GM10847 (cell line): Measurements from ENCODE around the gene CHST15.

Experiments
- POLR2A ChIP-seq: IDR thresholded peaks from 2 replicates; pipeline ENCODE4 v1.6.1; 2011; ENCODE audit not compliant: insufficient read length; ENCODE audit errors: extremely low read depth

The CHST15 gene

GRCh38 chr10:124126983-124127385 lies 33.6 kb upstream of the CHST15 start:
- no peak for TF ChIP-seq POLR2A

- no peak for TF ChIP-seq POLR2A
Observed at GRCh38 chr10:124126145-124126982, 33.0 kb upstream of the CHST15 start.

- TF ChIP-seq POLR2A = no peak
Observed at GRCh38 chr10:124125305-124126116, 32.1 kb upstream of the CHST15 start.

DNA sequence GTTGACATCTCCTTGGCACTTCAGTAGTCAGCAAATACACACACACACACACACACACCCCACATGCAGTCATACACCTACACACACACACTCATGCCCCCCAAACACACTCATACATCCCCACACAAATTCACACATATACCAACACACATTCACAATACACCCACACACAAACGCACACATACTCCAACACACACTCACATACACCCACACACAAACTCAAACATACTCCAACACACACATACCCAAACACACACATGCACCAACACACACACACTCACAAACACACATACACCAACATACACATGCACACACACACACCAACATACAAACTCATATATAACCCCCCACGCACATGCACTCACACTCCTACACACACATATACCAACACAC lies 31.4 kb upstream of the CHST15 start:
- TF ChIP-seq POLR2A = no peak

- TF ChIP-seq POLR2A = no peak
Observed at GRCh38 chr10:124124123-124124768, 30.8 kb upstream of the CHST15 start.

- TF ChIP-seq POLR2A = no peak
Observed at GRCh38 chr10:124123156-124123555, 29.8 kb upstream of the CHST15 start.

DNA sequence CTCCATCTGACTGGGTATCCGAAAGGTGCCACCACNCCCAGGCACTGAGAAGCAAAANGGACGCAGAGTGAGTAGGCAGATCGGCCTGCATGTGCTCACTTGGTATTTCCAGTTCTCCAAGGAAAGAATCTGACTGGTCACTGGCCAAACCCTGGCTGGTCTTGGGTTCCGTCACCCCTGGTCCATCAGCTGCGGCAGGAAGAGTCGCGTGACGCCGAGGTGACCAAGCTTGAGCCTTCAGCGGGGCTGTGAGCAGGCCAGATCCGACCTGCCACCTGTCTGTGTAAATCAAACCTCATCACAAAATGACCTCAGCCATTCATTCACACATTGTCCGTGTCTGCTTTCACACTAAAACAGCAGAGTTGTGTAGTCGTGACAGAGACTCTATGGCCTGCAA lies 28.8 kb upstream of the CHST15 start:
- TF ChIP-seq POLR2A = no peak

GRCh38 chr10:124120410-124121061 lies 27.1 kb upstream of the CHST15 start:
- no peak for TF ChIP-seq POLR2A

DNA sequence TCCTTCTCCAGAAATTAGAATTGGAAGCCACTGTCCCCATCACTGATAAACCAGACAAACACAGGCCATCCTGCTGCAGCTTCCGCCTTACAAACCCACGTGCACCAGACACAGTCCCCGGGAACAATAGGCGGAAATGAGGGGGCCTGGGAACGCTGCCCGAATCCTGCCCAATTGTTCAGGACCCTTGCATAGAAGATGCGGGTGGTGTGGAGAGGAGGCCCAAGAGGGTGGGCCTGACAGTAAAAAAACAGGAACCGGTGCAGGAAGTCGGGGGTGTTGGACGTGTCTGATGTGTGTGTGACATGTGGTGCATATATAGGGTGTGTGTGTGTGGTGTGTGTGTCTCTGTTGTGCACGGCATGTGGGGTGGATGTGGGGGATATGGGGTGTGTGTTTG lies 26.5 kb upstream of the CHST15 start:
- TF ChIP-seq POLR2A = no peak

GRCh38 chr10:124119216-124119615 lies 25.8 kb upstream of the CHST15 start:
- TF ChIP-seq POLR2A = no peak

- TF ChIP-seq POLR2A = no peak
Observed at GRCh38 chr10:124117833-124118232, 24.4 kb upstream of the CHST15 start.

DNA sequence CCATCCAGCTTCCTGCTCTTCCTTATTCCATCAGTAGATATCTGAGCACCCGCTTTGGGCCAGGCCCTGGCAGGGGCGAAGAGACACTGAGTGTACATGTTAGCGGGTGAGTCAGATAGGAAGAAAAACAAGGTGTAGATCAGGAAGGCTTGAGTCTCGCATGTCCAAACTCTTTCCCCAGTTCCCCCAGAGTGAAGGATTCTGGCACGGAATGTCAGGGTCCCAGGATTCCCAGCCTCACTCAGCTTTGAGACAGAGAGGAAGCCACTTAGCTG lies 24.1 kb upstream of the CHST15 start:
- TF ChIP-seq POLR2A = no peak

- TF ChIP-seq POLR2A = no peak
Observed at GRCh38 chr10:124116771-124117510, 23.5 kb upstream of the CHST15 start.

GRCh38 chr10:124114696-124115095 lies 21.3 kb upstream of the CHST15 start:
- no peak for TF ChIP-seq POLR2A
